HepG2 (cell line): ENCODE results near the gene SLX4.

Experiments
- EP300 ChIP-seq, 3 experiments: sonication (generic) in 1 of 3; formaldehyde crosslinking in 1 of 3; IDR thresholded peaks; 2 replicates each; pipeline versions ENCODE4 v1.5.1 to v1.6.1; 2011 to 2020; ENCODE audit warnings: low read depth in 2 of 3, low read length in 2 of 3, borderline replicate concordance in 1 of 3, improper control_type of control experiment in 1 of 3, mild to moderate bottlenecking in 1 of 3, missing genetic modification reagents in 1 of 3, moderate library complexity in 1 of 3
- RBM22 ChIP-seq: fragments of 200-400 bp; formaldehyde crosslinking; optimal IDR thresholded peaks from 2 replicates; pipeline ENCODE3; 2017; ENCODE audit warnings: mild to moderate bottlenecking, low read length, moderate library complexity
- TF ChIP-seq, protein P1 (sequence below): IDR thresholded peaks from 2 replicates; pipeline ENCODE4 v1.6.1; 2012; ENCODE audit warnings: inconsistent platforms

DNA sequence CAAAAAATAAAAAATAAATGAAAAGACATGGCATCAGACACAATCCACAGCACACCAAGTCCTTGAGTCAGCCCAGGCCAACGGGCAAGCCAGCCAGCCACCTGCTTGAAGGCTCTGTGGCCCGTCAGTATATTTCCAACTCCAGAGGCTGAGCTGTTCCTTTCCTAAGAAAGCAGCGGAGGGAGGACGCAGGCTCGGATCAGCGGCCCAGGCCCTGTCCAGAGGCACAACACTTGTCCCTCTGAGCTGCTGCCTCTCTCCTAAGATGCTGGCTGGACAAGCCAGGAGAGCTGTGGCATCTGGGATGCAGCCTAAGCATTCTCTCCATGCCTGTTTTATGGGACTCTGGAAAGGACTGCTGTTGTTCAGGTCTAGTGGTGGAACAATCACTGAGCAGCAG, 19.4 kb downstream of the SLX4 start:
- TF ChIP-seq EP300 (IDR thresholded peaks at IDR 0.05; ENCODE audit: low read depth in 2 of 2, low read length in 2 of 2) (no peak), EP300 (CRISPR knock-in tag; IDR thresholded peaks at IDR 0.05; ENCODE audit: borderline replicate concordance) (no peak), RBM22 (no peak)
- TF ChIP-seq, protein P1, sequence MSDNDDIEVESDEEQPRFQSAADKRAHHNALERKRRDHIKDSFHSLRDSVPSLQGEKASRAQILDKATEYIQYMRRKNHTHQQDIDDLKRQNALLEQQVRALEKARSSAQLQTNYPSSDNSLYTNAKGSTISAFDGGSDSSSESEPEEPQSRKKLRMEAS: no peak
